CD4-positive, alpha-beta T cell (primary cell): Measurements from ENCODE around the gene MAN1C1. TPM values are rescaled to one million over a fixed set of nuclear protein-coding genes. Genes with fewer than 3 reads are reported as not detected.

ENCODE experiments used
- ATAC-seq: fragments of 200-7000 bp; cut with Tn5 transposase; one replicate; pipeline ENCODE4 v1.10.0; 2022; ENCODE audit warnings: mild to moderate bottlenecking; ENCODE audit not compliant: poor library complexity
- CTCF ChIA-PET: fragments of 350-600 bp; sonication (Branson Sonifier 250); formaldehyde crosslinking; loops from one replicate; lab custom pipeline; 2021; ENCODE audit warnings: antibody characterized with exemption, inconsistent platforms; lab: Charles Lee
- POLR2A ChIA-PET: fragments of 350-600 bp; sonication (Branson Sonifier 250); formaldehyde crosslinking; loops from one replicate; lab custom pipeline; 2021; ENCODE audit warnings: antibody characterized with exemption, inconsistent platforms; lab: Charles Lee
- DNase-seq, 14 experiments: peaks; one replicate each; pipeline ENCODE4 v3.0.0-alpha.2; 2013 to 2020; ENCODE audit warnings: mixed read lengths in 2 of 14
- H3K27ac ChIP-seq, 2 donors: one replicate each; pipeline versions ENCODE4 v1.5.1 to v1.7.0; 2013; ENCODE audit warnings: low read length in 2 of 2, low read depth in 1 of 2, mild to moderate bottlenecking in 1 of 2
- H3K27me3 ChIP-seq, 2 experiments: 1 replicate in 1 of 2; 2 replicates in 1 of 2; pipeline versions ENCODE4 v1.6.1 to v1.7.0; 2013; ENCODE audit warnings: low read length in 2 of 2, control low read depth in 1 of 2, mild to moderate bottlenecking in 1 of 2, moderate library complexity in 1 of 2; ENCODE audit not compliant: insufficient read depth in 2 of 2, control insufficient read depth in 1 of 2
- H3K36me3 ChIP-seq: one replicate; pipeline ENCODE4 v1.6.1; 2013; ENCODE audit warnings: low read length, control low read depth; ENCODE audit not compliant: insufficient read depth
- H3K4me1 ChIP-seq: one replicate; pipeline ENCODE4 v1.6.1; 2013; ENCODE audit warnings: low read length, control low read depth; ENCODE audit not compliant: insufficient read depth
- H3K4me3 ChIP-seq: one replicate; pipeline ENCODE4 v1.5.1; 2013; ENCODE audit warnings: mild to moderate bottlenecking, low read length, moderate library complexity
- H3K9me3 ChIP-seq, 2 experiments: 1 replicate in 1 of 2; 2 replicates in 1 of 2; pipeline versions ENCODE4 v1.6.1 to v1.7.0; 2013; ENCODE audit warnings: low read length in 2 of 2, mild to moderate bottlenecking in 2 of 2, control low read depth in 1 of 2, moderate library complexity in 1 of 2; ENCODE audit not compliant: control insufficient read depth in 1 of 2, insufficient read depth in 1 of 2
- H3K27ac Mint-ChIP-seq: one replicate; pipeline ENCODE4 v1.8.0; 2020; ENCODE audit warnings: mixed read lengths
- H3K27me3 Mint-ChIP-seq: one replicate; pipeline ENCODE4 v1.8.0; 2021; ENCODE audit warnings: mixed read lengths
- H3K36me3 Mint-ChIP-seq: one replicate; pipeline ENCODE4 v1.8.0; 2021; ENCODE audit warnings: low read depth, mixed read lengths
- H3K4me1 Mint-ChIP-seq: one replicate; pipeline ENCODE4 v1.8.0; 2021; ENCODE audit warnings: low read depth, mixed read lengths
- H3K4me3 Mint-ChIP-seq: one replicate; pipeline ENCODE4 v1.8.0; 2020; ENCODE audit warnings: mild to moderate bottlenecking, mixed read lengths
- H3K9me3 Mint-ChIP-seq: one replicate; pipeline ENCODE4 v1.8.0; 2020; ENCODE audit warnings: mixed read lengths
- CTCF ChIP-seq: fragments of 200-600 bp; IDR thresholded peaks from one replicate; pipeline ENCODE4 v1.8.0; 2022; ENCODE audit warnings: antibody characterized with exemption, mild to moderate bottlenecking
- intact Hi-C, 2 experiments: fragments of 100-400 bp; cut with DNase I in 1 of 2; cut with micrococcal nuclease in 1 of 2; formaldehyde crosslinking; loops; one replicate each; pipeline versions ENCODE4 v1.15.1 to v1.9.0; 2023 to 2025; cut with DNase I, micrococcal nuclease
- total RNA-seq, 174 experiments: library from RNA in 2 of 174; stranded (reverse) in 2 of 174; gene quantifications; one replicate each; pipeline ENCODE4 v1.2.3 and lab custom pipeline; 2021 to 2026

MAN1C1 gene
- total RNA-seq, 2 experiments from 2014 or later, result 44.4 to 46.9 TPM

- Histone ChIP-seq H3K27ac (no peak overlapping the region), H3K9me3 (no peaks in the 10 kb centered on the region), H3K27me3 (no peaks in the 10 kb centered on the region), H3K4me1 (peaks cover 93% of the 10 kb centered on the region), H3K4me3 (no peak overlapping the region), H3K36me3 (peaks cover 53% of the 10 kb centered on the region)
- ATAC-seq (no peak), DNase-seq (peak in 1 of 14 experiments; percentile 43)
- POLR2A ChIA-PET, result interaction anchor here (0.8 to 1.2 kb wide), 3 partner anchors 13 to 28 kb away, joined by 3 to 7 read pairs (median 3); no protein-coding TSS in a partner anchor
- Mint-ChIP-seq H3K4me1 (peaks cover 73% of the 10 kb centered on the region), H3K27ac (peak overlapping the region; percentile 87), H3K27me3 (no peaks in the 10 kb centered on the region), H3K36me3 (peaks cover 58% of the 10 kb centered on the region), H3K9me3 (no peaks in the 10 kb centered on the region), H3K4me3 (peak overlapping the region; percentile 20)
- intact Hi-C loops, result loop anchor here in 1 of 2 experiments (10.0 kb wide), 1 partner anchor 64 kb away; no protein-coding TSS in a partner anchor
- CTCF ChIA-PET, result no interaction called here
- no peak for TF ChIP-seq CTCF
Measured at GRCh38 chr1:25568834-25569596, 47.6 kb upstream of the MAN1C1 start.

- H3K36me3 ChIP-seq, result peaks cover 46% of the 10 kb centered on the region
- H3K36me3 Mint-ChIP-seq, result peaks cover 50% of the 10 kb centered on the region
- H3K9me3 ChIP-seq, result no peaks in the 10 kb centered on the region
- no peaks in the 10 kb centered on the region for H3K9me3 Mint-ChIP-seq
- peaks cover 74% of the 10 kb centered on the region for H3K4me1 Mint-ChIP-seq
- no peak overlapping the region for H3K27ac ChIP-seq
- H3K4me3 ChIP-seq, result no peak overlapping the region
- POLR2A ChIA-PET, result interaction anchor here (0.8 to 1.2 kb wide), 3 partner anchors 13 to 28 kb away, joined by 3 to 7 read pairs (median 3); no protein-coding TSS in a partner anchor
- DNase-seq (no peak), ATAC-seq (no peak)
- no peak for TF ChIP-seq CTCF
- intact Hi-C loops, result loop anchor here in 1 of 2 experiments (5.0 to 10.0 kb wide), 2 partner anchors 32 to 65 kb away; no protein-coding TSS in a partner anchor
- no peaks in the 10 kb centered on the region for H3K27me3 Mint-ChIP-seq
- H3K27me3 ChIP-seq, result no peaks in the 10 kb centered on the region
- peak overlapping the region; percentile 18 for H3K4me3 Mint-ChIP-seq
- CTCF ChIA-PET, result interaction anchor here (1.1 kb wide), 1 partner anchor 17 kb away, joined by 3 read pairs; no protein-coding TSS in a partner anchor
- H3K27ac Mint-ChIP-seq, result peak overlapping the region; percentile 87
- peaks cover 90% of the 10 kb centered on the region for H3K4me1 ChIP-seq
Measured at GRCh38 chr1:25569597-25570396, 46.8 kb upstream of the MAN1C1 start.

GRCh38 chr1:25570798-25571521 is 45.6 kb upstream of the MAN1C1 start:
- peak overlapping the region; percentile 8 to 15 for H3K27ac ChIP-seq
- no peak for TF ChIP-seq CTCF
- H3K27ac Mint-ChIP-seq, result peak overlapping the region; percentile 87

More at GRCh38 chr1:25570798-25571521, 45.6 kb upstream of the MAN1C1 start:
- H3K4me1 ChIP-seq, result peaks cover 78% of the 10 kb centered on the region
- DNase-seq (no peak), ATAC-seq (no peak)
- H3K27me3 ChIP-seq, result no peaks in the 10 kb centered on the region
- Mint-ChIP-seq H3K4me3 (no peak overlapping the region), H3K36me3 (peaks cover 38% of the 10 kb centered on the region), H3K9me3 (no peaks in the 10 kb centered on the region), H3K4me1 (peaks cover 66% of the 10 kb centered on the region), H3K27me3 (no peaks in the 10 kb centered on the region)
- intact Hi-C loops, result loop anchor here in 1 of 2 experiments (5.0 kb wide), 1 partner anchor 34 kb away; no protein-coding TSS in a partner anchor
- ChIA-PET CTCF (interaction anchor here (1.1 to 3.4 kb wide), 2 partner anchors 16 to 49 kb away, joined by 3 to 12 read pairs; no protein-coding TSS in a partner anchor), POLR2A (interaction anchor here (0.8 to 3.8 kb wide), 20 partner anchors 10 to 249 kb away, joined by 3 to 25 read pairs (median 9); partner anchors contain the start of genes LDLRAP1, MACO1, MAN1C1 and MTFR1L)
- H3K9me3 ChIP-seq, result no peaks in the 10 kb centered on the region
- peaks cover 34% of the 10 kb centered on the region for H3K36me3 ChIP-seq
- no peak overlapping the region for H3K4me3 ChIP-seq
